ENCODE data around the gene KITLG. TPM values are rescaled to one million over a fixed set of nuclear protein-coding genes. Genes with fewer than 3 reads are reported as not detected.
A peak's percentile ranks its signal among the peaks of the same experiment; 100 is the strongest.
"Not testable (repeated sequence)": the region's sequence is repeated elsewhere in the genome, so short reads cannot be mapped to it uniquely, and the experiment has no call there.

KITLG gene
- total RNA-seq = 12.7 TPM

GRCh38 chr12:88580051-88580871, at the start of gene KITLG:
Gene KITLG (minus strand): TSS chr12:88580471. CDS start chr12:88580278, 193 bp downstream.
- ATAC-seq = peak; percentile 95

- ATAC-seq = no peak
Observed at GRCh38 chr12:88628856-88629509, 48.7 kb upstream of the KITLG start.

GRCh38 chr12:88628035-88628434, 47.8 kb upstream of the KITLG start:
- not testable (repeated sequence) for ATAC-seq

GRCh38 chr12:88627501-88627900, 47.2 kb upstream of the KITLG start:
- ATAC-seq = no peak

- ATAC-seq = no peak
Observed at GRCh38 chr12:88625356-88625755, 45.1 kb upstream of the KITLG start.

- no peak for ATAC-seq
Observed at GRCh38 chr12:88624911-88625310, 44.6 kb upstream of the KITLG start.

- ATAC-seq = no peak
Observed at GRCh38 chr12:88623777-88624548, 43.7 kb upstream of the KITLG start.

- no peak for ATAC-seq
Observed at GRCh38 chr12:88617352-88617751, 37.1 kb upstream of the KITLG start.

GRCh38 chr12:88615490-88615889, 35.2 kb upstream of the KITLG start:
- peak; percentile 55 for ATAC-seq

GRCh38 chr12:88604646-88605045, 24.4 kb upstream of the KITLG start:
- no peak for ATAC-seq

GRCh38 chr12:88600272-88600671, 20.0 kb upstream of the KITLG start:
- ATAC-seq = peak; percentile 62

GRCh38 chr12:88597365-88597764, 17.1 kb upstream of the KITLG start:
- ATAC-seq = no peak

GRCh38 chr12:88595697-88596096, 15.4 kb upstream of the KITLG start:
- no peak for ATAC-seq

- no peak for ATAC-seq
Observed at GRCh38 chr12:88594780-88595179, 14.5 kb upstream of the KITLG start.

GRCh38 chr12:88591343-88591742, 11.1 kb upstream of the KITLG start:
- no peak for ATAC-seq

GRCh38 chr12:88590851-88591250, 10.6 kb upstream of the KITLG start:
- ATAC-seq = no peak

- ATAC-seq = no peak
Observed at GRCh38 chr12:88585077-88585476, 4.8 kb upstream of the KITLG start.

GRCh38 chr12:88579601-88580050, 645 bp downstream of the KITLG start:
- peak; percentile 54 for ATAC-seq

- no peak for ATAC-seq
Observed at GRCh38 chr12:88579161-88579517, 1.1 kb downstream of the KITLG start.

- ATAC-seq = no peak
Observed at GRCh38 chr12:88578276-88579160, 1.8 kb downstream of the KITLG start.

GRCh38 chr12:88577537-88577936, 2.7 kb downstream of the KITLG start:
- ATAC-seq = peak; percentile 29

GRCh38 chr12:88576866-88577265, 3.4 kb downstream of the KITLG start:
- ATAC-seq = no peak

Data from esophagus mucosa (tissue), 1 donor.